GM21423 (cell line): ENCODE data around the gene SLC38A7.
A peak's percentile ranks its signal among the peaks of the same experiment; 100 is the strongest.
"Not testable (repeated sequence)": the region's sequence is repeated elsewhere in the genome, so short reads cannot be mapped to it uniquely, and the experiment has no call there.

ENCODE experiments used
- ATAC-seq: cut with Tn5 transposase; IDR thresholded peaks from one replicate; pipeline ENCODE4 v1.9.1; 2021; ENCODE audit warnings: mild to moderate bottlenecking, moderate library complexity; ENCODE audit not compliant: unreplicated experiment

SLC38A7 gene

DNA sequence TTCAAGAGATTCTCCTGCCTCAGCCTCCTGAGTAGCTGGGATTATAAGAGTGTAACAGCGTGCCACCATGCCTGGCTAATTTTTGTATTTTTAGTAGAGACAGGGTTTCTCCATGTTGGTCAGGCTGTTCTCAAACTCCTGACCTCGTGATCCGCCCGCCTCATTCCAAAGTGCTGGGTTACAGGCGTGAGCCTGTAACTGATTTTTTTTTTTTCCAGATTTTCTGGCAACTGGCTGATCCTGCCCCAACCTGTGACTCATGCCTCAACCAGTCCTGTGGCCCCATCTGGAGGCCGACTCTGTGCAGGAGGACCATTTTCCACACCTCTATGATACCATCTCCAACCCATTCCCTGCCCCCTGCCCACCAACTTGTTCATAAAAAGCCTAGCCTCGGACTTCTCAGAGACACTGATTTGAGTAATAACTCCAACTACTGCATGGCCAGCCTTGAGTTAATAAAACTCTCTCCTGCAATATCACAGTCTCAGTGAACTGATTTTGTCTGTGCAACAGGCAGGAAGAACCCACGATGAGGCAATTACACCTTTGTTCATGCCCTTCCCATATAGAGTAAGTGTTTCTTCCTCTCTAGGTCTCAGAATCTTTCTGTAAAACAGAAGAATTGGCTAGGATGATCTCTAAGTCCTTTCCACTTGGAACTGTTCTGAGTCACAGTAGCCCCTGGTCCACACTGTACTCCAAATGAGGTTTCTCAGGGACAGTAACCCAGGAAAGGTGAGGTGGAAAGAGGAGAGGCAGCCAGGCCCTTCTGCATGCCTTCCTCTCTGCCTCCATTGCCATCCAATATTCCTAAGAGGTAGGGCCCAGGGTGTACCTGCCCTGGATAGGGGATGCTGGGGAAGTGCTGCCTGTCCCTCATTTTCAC is 46.2 kb downstream of the SLC38A7 start:
- ATAC-seq = no peak

DNA sequence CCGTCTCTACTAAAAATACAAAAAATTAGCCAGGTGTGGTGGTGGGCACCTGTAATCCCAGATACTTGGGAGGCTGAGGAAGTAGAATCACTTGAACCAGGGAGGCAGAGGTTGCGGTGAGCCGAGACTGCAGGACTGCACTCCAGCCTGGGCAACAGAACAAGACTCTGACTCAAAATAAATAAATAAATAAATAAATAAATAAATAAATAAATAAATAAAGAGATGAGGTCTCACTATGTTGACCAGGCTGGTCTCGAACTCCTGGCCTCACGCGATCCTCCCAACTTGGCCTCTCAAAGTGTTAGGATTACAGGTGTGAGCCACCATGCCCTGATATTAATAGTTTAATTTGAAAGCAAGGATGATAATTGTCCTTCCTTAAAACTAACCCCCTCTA is 47.5 kb downstream of the SLC38A7 start:
- ATAC-seq = not testable (repeated sequence)

DNA sequence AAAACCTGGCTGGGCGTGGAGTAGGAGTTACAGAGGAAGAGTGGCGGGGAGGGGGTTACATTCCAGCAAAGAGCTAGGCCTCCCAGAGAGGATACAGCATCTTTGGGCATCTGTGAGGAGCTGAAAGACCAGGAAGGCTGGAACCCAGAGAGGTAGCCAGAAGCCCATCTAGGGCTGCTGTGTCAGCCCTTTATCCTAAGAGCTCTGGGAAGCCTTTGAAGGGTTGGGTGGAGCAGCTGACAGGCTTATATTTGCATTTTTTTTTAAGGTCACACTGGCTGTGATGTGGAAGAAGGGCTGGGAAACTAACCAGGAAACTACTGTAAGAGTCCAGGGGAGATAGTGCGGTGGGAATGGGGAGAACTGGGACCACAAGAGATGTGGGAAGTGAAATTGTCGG is 48.1 kb downstream of the SLC38A7 start:
- no peak for ATAC-seq

DNA sequence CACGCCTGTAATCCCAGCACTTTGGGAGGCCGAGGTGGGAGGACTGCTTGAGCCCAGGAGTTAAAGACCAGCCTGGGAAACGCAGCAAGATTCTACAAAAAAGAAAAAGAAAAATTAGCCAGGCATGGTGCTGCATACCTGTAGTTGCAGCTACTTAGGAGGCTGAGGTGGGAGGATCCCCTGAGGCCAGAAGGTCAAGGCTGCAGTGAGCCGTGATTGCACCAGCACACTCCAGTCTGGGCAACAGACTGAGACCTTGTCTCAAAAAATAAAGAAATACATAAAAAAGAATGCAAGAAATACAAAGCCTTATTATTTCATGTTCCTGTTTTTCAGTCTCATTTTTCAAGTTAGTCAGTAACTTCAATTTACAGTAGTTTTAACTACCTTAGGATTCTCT is 49.1 kb downstream of the SLC38A7 start:
- ATAC-seq = no peak

DNA sequence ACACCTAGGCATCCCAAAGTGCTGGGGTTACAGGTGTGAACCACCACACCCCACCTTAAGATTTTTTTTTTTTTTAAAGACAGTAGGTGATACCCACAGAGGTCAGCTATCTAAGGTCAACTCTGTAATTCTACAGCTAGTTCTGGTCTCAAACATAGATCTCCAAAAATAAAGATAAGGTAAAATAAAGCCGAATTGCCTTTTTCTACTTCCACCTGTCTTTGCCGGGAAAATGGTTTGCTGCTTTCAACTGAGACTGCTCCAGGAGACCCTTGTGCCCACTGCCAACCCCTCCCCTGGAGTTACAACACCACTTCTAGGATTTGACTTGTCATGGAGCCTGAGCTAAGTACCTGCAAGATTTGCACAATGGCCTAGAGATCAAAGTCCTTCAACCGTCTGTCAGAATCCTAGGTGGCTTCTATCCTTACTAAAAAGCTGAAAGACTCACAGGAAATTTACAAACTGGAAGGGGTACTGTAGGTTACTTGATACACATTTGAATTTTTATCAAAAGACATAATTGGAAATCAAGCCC is 50.2 kb downstream of the SLC38A7 start:
- no peak for ATAC-seq

DNA sequence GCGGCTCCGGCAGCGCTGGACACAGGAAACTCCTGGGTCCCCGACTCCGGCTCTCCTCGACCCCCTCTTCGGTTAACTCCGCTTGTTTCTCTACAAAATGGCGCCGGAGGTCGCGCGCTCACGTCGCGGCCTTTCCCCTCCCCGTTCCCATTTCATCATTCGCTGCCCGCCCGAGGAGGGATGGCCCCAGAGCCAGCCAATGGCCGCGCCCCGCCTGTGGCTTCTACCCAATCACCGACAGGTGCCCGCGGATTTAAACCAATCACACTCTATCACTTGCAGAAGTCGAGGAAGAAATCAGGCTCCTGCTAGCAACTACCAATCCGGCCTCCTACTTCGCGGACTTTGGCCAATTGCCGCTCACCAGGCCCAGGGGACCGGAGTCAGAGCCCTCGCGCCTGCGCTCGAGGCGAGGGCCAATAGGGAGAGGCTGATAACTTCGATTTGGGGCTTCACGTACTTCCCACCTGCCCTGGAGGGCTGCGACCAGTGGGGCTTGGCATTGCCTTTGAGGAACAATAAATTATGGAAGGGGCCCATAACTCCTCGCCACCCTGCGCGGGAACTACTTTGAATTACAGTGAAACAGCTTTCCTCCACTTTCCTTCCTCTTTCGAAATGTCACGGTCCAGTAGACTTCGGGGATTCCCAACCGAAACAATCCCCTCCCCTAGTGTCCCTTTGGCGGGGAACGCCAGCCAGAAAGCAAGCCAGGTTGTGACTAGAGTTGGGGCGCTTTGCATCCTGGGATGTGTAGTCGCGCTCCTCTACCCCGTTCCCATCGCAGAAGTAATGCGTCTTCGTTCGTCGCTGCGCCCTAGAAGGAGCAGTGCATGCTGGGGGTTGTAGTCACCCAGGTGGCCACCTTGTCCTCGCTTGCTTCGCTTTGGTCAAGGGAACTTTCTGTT is 54.6 kb downstream of the SLC38A7 start, which contains the start of gene CNOT1:
Gene CNOT1 (minus strand): TSS at position 94 of the 908 bp plus-strand sequence. CDS start 30,489 bp downstream, outside the sequence.
- peak; percentile 83 for ATAC-seq

DNA sequence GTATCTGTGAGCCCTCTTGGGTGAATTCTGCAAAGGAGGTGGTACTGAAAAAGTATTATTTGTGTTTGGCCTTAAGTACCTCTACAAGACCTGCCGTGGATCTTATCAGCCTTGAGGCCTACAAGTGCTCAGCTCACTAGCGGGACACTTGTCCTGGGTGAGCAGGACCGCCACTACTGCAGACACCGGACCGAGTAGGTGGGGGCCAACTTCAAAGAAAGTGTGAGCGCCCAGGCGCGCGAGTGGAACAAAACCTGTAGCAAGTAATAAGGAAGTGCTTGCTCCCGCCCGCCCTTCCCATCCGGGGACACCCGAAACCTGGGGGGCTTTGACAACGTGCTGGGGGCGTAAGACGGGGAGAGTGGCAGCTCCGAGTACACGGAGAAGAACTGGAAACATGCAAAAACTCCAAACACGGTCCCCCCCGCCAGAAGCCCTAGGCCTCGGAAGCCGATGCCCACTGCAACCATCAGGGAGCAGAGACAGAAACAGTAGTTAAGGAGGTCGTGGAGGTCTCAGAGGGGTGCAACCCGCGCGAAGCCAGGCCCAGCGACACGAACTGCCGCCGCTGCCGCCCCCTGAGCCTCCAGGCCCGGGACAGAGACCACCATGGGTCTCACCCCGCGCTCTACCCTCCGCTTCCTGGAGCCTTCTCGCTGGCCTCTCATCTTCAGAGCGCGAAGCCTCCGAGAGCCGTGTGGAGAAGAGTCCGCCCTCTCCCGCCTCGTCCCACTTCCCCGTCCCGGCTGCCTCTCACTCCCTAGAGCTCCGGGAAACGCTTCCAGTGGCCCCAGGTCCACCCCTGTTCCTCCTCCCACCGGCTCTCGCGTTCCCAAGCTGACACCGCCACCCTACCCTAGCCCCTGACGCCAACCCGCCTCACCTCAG is 55.5 kb downstream of the SLC38A7 start:
- peak; percentile 1 for ATAC-seq

DNA sequence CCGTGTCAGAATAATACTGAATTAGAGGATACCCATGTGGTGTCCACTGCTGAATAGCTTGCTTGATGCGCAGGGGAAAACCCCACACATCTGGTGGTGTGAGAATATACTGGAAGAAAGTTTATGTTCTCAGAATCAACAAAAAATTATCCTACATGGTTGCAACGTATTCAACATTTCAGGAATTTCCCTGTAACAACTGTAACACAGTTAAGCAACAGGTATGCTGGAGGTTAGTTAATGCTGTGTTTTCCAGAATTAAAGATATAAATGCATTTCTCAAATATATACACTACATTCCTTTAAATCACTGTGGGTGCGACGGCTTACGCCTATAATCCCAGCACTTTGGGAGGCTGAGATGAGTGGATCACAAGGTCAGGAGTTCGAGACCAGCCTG is 60.4 kb downstream of the SLC38A7 start:
- no peak for ATAC-seq

DNA sequence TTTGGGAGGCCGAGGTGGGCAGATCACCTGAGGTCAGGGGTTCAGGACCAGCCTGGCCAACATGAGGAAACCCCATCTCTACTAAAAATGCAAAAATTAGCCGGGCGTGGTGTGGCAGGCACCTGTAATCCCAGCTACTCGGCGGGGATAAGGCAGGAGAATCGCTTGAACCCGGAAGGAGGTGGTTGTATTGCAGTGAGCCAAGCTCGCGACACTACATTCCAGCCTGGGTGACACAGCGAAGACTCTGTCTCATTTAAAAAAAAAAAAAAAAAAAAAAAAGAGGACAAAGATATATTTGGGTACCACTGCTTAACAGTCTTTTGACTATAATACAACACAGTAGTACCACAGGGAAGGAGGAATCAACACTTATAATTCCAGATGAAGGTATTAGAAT is 64.2 kb downstream of the SLC38A7 start:
- ATAC-seq = no peak

DNA sequence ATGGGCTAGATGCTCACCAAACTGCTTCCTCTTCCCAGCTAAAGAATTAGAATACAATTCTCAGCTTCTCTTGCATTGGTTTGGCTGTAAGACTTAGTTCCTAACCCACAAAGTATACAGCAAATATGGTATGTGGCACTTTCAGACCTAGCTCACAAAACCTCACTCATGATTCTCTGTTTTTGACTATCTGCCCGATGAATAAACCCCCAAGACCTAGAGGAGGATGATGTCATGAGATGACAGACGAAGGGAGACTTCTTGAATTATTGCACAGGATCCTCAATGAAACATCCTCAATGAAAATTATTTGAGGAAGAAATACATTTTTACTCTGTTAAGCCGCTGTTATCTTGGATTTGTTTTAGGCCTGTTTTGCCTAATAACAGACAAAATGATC is 69.3 kb downstream of the SLC38A7 start:
- no peak for ATAC-seq
